Activated CD4-positive, alpha-beta T cell treated with anti-CD3 and anti-CD28 coated beads for 1 hour (primary cell): Measurements from ENCODE around the gene MBD3L3.
A peak's percentile ranks its signal among the peaks of the same experiment; 100 is the strongest.
"Not testable (repeated sequence)": the region's sequence is repeated elsewhere in the genome, so short reads cannot be mapped to it uniquely, and the experiment has no call there.

Experiments used
- DNase-seq: peaks from one replicate; pipeline ENCODE4 v3.0.0-alpha.2; 2020

MBD3L3 gene

DNA sequence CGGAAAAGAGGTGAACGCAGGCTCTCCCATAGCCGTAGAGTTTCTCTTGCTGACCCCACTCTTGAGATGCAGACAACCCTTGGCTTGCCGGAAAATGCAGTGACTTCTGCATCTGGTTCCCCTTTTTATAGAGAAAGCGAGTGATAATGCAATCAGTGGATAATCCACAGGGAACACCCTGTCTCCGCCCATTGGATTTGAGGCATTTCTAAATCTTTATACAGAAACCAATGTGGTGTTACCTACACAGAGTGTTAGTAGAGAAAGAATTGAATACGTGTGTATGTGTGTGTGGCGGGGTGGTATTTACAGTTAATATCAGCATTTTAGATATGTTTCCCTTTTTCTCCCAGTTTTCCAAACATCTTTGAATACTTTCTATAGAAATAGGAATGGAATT, at the start of gene MBD3L3:
TSS of gene MBD3L3 (minus strand) at position 101 of the 400 bp plus-strand sequence. CDS start at position 30, 71 bp downstream.
- not testable (repeated sequence) for DNase-seq

DNA sequence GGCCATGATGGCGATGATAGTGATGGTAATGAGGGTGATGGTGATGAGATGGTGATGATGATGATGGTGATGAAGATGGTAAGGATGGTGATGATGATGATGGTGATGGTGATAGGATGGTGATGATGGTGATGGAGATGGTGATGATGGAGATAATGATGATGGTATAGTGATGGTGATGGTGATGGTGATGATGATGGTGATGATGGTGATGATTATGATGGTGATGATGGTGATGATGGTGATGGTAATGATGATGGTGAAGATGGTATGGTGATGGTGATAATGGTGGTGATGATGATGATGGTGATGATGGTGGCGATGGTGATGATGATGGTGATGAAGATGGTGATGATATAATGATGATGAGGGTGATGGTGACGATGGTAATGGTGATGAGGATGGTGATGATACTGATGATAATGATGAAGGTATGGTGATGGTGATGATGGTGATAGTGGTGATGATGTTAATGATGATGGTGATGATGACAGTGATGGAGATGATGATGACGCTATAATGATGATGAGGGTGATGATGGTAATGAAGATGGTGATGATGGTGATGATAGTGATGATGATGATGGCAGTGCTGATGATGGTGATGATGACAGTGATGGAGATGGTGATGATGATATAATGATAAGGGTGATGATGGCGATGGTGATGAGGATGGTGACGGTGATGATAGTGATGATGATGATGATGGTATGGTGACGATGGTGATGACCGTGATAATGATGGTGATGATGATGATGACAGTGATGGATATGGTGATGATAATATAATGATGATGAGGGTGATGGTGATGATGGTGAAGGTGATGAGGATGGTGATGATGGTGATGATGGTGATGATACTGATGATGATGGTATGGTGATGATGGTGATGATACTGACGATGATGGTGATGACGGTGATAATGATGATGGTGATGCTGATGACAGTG, 48.5 kb upstream of the MBD3L3 start:
- DNase-seq = no peak

DNA sequence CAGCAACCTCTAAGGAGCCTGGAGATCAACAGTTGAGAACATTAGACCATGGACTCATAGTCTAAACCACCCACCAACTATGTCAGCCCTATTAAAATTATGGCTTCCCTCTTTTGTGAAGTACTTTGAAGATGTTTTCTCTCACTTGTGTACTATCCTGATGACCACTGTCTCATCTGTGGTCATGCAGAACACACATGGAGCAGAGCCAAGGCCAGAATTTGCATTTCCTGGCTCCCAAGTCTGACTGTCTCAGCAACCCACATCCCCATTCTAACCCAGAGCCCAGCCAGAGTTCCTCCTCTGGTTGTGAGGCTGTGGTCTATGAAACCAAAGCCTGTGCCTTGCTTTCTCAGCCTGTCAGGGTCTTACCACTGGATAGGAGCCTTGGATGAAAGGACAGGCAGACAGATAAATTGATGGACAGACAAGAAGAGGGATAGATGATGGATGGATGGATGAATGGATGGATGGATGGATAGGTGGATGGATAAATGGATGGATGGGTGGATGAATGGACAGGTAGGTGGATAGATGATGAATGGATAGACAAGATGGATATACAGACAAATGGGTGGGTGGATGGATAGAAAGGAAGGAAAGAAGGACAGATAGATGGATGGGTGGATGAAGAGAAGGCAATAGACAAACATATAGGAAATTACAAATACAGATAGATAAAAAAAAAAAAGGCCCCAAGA, 46.4 kb upstream of the MBD3L3 start:
- DNase-seq = no peak

DNA sequence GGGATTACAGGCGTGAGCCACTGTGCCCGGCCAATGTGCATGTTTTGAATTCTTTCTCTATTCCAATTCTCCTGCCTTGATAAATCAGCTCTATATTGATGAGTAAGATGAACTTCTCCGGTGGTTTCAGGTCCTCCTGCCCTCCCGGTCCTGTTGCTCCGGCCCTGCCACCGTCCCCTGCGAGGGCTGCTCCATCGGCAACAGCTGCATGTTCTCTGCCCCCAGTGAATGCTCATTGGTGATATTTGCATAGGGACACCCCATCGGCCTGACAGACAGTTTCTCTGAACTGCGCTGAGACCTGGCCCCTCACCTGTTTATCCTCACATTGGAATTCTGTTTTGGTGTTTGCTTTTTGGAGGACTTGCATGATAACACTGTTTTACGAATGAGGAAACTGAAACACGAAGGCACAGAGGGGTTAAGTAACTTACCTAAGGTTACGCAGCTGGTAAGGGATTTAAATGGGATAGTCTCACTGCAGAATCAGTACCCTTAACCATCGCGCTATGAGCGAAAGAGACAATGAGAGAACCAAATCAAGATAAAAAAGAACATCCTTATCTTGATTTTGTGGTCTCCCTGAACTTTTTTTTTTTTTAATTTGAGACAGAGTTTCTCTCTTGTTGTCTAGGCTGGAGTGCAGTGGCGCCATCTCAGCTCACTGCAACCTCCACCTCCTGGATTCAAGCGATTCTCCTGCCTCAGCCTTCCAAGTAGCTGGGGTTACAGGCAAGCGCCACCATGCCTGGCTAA, 43.2 kb upstream of the MBD3L3 start:
- DNase-seq = no peak

DNA sequence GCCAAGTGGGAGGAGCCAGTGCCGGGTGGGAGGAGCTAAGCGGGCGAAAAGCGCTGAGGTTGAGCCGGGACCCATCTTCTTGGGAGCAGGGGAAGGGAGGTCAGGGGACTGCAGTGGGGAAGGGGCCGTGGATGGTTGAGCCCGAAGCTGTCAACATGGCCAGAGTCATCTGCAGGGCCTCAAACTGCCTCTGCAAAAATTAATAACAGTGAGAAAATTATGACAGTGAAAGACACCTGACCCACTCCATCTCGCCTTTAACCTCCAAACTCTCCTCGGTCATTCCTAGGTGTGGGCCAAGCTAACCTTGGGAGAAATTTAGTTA, 41.1 kb upstream of the MBD3L3 start:
- DNase-seq = no peak

DNA sequence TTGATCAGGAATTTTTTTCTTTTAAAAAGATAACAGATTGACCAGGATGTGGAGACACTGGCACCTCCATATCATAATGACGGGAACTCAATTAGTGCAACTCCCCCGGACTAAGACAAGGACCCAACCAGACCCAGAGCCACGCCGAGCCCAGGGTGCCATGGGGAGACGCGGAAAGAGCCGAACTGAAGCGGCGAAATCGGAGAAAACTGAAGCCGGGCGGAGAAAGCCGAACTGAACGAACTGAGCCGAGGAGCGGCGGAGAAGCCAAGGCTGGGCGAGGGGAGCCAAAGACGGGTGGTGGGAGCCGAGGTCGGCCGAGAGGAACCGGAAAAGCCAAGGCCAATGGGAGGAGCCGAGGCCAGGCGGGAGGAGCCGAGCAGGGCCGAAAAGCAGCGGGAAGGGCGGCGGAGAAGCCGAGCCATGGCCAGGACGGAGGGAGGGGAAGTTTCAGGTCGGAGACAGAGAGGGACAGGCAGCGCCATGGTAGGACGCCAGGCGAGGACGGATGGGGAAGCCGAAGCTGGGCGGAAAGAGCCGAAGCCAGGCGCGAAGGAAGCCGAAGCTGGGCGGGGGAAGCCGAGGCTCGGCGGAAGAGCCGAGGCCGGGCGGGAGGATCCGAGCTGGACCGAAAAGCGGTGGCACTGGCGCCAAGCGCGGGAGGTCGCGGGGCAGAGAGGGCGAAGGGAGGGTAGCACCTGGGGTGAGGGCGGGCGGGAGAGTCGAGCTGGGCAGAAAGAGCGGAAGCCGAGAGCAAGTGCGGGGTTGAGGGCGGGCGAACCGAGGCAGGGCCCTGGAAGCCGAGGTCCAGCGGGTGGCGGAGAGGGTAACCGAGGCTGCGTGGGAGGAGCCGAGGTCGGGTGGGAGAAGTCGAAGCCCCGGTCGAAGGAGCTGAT, 40.5 kb upstream of the MBD3L3 start:
- DNase-seq = peak; percentile 82

DNA sequence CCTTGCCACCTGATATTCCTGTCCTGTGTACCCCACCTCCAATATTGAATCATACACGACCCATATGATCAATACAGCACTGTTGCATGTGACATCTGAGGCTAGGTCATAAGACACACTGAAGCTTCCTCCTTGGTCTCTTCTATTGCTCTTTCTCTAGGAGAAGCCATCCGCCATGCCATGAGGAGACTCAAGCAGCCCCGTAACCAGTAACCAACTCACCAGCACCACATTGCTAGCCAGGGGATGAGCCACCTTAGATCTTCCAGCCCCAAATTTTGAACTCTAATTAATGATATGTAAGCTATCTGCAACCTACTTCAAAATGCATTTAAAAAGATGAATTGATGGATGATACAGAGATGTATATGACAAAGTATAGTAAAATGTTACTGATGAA, 39.6 kb upstream of the MBD3L3 start:
- DNase-seq = no peak

DNA sequence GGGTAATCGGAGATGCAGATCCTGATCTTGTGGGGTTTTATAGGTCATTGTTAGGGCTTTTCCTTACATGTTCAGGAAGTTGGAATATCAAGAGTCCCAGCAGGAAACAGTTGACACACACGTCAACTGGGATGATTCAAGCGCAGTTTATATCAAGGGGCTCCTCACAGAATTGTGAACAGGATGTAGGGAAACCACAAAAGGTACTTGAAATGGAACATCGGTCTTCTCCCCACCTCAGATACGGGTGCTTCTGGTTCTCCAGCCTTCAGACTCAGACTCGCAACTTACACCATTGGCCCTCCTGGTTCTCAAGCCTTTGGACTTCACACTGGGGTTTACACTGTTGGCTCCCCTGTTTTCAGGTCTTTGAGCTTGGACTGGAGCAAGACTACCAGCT, 30.5 kb upstream of the MBD3L3 start:
- no peak for DNase-seq

DNA sequence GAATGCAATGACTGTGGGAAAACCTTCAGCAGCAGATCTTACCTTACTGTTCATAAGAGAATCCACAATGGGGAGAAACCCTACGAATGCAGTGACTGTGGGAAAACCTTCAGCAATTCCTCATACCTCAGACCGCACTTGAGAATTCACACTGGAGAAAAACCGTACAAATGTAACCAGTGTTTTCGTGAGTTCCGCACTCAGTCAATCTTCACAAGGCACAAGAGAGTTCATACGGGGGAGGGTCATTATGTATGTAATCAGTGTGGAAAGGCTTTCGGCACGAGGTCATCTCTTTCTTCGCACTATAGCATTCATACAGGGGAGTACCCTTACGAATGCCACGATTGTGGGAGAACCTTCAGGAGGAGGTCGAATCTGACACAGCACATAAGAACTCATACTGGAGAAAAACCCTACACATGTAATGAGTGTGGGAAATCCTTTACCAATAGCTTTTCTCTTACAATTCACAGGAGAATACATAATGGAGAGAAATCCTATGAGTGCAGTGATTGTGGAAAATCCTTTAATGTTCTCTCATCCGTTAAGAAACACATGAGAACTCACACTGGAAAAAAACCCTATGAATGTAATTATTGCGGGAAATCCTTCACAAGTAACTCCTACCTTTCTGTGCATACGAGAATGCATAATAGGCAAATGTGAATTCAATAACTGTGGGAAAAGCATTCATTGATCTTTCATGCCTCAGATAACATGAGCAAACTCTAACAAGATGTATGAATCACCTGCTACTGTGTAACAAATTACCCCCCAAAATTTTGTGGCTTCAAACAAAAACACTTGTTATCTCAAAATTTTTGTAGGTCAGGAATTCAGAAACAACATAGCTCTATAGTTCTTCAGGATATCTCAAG, 24.8 kb upstream of the MBD3L3 start:
- DNase-seq = no peak

DNA sequence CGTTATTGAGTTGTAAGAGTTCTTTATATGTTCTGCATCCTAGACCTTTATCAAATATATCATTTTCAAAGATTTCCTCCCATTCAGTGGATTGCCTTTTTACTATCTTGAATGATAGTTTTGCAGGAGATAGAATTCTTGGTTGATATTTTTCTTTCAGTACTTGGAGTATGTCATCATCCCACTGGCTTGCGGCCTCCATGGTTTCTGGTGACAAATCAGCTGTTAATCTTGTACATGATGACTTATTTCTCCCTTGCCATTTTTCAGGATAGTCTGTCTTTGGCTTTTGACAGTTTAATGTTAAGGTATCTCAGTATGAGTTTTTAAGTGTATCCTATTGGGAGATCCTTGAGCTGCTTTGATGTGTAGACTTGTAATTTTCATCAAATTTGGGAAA, 19.5 kb upstream of the MBD3L3 start:
- DNase-seq = no peak

DNA sequence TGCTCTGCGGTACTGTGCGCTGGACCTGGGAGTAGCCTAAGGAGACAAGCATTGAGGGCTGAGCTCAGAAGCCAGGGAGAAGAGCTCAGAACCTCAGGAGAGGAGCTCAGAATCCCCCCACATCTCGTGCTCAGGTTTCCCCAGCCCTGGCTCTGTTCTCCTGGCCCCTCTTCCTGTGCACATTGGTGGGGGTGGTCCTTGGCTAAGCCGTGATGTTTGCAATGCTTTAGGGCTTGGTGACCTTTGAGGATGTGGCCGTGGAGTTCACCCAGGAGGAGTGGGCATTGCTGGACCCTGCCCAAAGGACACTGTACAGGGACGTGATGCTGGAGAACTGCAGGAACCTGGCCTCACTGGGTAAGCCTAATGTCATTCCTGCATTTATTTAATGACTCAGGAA, 17.7 kb upstream of the MBD3L3 start:
- no peak for DNase-seq

DNA sequence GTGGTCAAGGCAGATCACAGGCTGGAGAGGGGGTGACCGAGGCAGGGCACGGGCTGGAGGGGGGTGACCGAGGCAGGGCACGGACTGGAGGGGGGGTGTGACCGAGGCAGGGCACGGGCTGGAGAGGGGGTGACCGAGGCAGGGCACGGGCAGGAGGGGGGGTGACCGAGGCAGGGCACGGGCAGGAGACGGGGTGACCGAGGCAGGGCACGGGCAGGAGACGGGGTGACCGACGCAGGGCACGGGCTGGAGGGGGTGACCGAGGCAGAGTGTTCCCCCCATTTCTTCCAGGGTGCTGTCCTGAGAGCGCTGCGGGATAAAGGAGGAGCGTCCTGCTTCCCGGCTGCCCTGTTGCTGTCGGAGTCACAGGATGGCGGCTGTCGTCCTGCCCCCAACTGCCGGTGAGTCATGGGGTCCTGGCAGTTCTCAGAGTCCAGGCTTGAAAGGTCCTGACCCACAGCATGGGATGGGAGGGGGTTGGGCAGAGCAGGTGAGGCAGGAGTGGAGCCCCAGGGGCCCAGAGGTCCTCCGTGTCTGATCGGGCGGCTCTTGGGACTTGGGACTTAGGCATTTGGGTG, 16.3 kb upstream of the MBD3L3 start:
- DNase-seq = no peak

DNA sequence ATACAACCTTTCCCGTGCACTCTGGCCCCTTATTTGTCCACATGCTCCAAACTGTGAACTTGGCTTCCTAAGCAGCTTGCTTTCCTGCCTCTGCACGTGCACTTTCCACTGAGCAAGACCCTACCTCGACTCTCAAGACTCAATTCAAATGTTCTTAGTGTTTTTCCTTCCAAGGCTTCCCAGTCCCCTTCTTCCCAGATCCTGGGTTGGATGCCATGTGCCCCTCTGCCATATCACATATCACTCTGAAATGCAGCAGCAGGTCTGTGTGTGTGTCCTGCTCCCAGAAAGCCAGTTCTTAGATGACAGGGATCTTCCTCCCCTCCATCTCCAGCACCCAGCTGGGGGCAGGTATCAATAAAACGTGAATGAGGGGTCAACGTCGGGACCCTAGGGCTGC, 14.1 kb upstream of the MBD3L3 start:
- DNase-seq = no peak

DNA sequence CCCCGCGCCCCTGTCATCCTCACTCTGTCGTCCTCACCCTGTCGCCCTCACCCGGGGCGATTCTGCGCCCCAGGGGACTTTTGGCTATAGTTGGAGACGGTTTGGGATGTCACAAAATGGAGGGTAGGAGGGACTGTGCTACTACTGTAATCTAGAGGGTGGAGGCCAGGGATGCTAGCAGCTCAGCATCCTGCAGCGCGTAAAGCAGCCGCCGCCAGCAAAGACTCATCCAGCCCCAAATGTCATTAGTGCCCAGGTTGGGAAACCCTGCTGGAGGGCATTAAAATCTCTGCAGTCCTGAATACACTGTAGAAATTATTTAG, 11.4 kb upstream of the MBD3L3 start:
- DNase-seq = no peak

DNA sequence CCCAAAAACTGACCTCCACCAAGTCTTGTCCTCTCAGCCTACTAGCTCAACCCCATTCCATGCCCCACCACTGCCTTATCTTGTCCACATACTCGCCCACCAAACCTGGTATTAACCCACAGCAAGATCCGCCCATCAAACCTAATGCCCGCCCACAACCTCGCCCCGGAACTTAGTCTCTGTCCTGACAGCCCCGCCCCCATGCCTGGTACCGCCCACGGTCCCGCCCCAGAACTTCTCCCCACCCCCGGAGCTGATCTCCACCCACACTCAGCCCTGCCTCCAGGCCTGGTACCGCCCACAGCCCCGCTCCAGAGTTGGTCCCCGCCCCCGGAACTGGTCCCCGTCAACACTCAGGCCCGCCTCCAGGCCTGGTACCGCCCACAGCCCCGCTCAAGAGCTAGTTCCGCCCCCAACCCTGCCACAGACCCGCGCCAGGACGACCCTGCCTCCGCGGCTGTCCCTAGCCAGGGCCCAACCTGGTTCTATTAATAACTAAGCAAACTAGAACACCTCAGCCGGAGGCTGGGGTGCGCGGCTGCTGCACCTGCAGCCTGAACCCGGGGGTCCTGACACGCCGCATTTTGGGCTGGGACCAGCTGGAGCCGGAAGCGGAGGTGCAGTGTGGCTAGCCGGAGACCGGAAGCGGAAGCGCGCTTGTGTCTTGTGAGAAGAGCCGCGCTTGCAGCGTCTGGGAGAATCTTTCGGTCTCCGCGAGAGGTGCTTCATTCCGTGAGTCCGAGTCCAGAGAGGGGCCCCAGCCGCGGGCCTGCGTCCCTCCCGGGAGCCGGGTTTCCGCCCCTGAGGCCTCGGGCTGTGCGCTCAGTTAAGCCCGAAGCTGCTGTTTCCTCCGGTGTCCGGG, 10.8 kb upstream of the MBD3L3 start, which contains the start of gene ZNF557:
TSS of gene ZNF557 (plus strand) at position 662 of the 862 bp plus-strand sequence. CDS start 5,372 bp downstream, outside the sequence.
- peak; percentile 99 for DNase-seq

DNA sequence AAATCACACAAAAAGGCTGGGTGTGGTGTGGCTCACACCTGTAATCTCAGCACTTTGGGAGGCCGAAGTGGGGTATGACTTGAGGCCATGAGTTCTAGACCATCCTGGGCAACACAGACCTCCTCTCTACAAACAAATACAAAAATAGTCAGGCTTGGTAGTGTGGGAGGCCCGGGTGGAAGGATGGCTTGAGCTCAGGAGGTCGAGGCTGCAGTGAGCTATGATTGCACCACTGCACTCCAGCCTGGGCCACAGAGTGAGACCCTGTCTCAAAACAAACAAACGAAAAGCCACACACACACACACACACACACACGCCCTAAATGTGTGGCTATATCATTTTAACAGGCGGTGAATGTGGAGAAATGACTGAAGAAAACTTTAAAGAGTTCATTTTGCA, 10.1 kb upstream of the MBD3L3 start:
- no peak for DNase-seq

DNA sequence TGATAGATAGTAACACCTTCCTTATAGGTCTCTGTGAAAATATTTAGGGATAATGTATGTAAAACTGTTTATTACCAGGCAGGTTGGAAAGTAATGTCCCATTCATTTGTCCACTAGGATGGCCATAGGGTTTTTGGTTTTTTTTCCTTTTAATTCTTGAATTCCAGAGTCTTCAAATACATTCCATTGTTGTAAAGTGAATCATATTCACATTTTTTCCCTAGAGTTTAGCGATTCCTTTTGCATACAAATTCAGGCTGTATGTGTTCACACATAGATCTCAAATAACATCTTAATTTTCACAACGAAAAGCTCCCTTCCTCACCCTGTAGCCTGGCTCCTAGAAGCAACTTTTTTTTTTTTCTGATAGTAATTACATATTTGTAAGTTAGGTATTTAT, 9.2 kb upstream of the MBD3L3 start:
- no peak for DNase-seq

DNA sequence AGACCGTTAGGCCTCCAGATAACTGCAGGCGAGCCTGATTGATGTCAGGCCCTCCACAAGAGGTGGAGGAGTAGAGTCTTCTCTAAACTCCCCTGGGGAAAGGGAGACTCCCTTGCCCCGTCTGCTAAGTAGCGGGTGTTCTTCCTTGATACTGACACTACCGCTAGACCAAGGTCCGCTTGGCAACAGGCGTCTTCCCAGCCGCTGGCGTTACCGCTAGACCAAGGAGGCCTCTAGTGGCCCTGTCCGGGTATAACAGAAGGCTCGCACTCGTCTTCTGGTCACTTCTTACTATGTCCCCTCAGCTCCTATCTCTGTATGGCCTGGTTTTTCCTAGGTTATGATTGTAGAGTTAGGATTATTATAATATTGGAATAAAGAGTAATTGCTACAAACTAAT, 8.6 kb upstream of the MBD3L3 start:
- not testable (repeated sequence) for DNase-seq

DNA sequence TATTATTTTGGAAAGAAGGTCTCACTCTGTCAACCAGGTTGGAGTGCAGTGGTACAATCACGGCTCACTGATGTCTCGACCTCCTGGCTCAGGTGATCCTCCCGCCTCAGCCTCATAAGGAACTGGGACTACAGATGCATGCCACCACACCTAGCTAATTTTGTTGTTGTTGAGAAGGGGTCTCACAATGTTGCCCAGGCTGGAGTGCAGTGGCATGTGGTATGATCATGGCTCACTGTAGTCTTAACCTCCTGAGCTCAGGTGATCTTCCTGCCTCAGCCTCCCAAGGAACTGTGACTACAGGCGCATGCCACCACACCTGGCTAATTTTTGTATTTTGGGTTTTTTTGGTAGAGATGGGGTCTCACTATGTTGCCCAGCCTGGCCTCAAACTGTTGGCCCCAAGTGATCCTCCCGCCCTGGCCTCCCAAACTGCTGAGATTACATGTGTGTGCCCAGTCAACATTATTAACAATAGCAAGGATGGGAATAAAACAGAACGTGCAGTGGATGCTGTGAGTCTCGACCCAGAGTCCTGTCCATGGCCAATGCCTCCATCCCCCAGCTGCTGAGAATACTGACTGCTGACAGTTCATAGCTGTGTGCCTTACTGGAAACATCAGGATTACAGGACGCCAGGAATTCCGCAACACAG, 5.4 kb upstream of the MBD3L3 start:
- no peak for DNase-seq

DNA sequence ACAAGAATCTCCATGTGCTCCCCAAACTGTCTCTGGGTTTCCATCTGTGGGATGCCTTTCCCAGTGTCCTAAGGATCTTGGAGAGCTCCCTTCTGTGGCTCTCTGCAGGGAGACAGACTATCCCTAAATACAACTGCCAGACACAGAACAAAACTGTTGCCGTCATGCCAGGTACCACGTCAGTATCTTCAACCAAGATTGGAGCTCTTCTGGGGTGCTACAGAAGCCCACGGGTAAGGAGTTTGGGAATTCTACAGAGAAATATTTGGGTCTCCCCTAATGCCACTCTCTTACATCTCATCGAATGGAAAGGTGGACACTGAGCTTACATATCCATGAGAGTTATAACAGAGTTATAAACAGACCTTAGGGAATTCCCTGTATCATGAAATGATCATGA, 4.9 kb upstream of the MBD3L3 start:
- DNase-seq = no peak
